Esophagus mucosa (tissue), 1 donor: ENCODE data around the gene GBP4. TPM values are rescaled to one million over a fixed set of nuclear protein-coding genes. Genes with fewer than 3 reads are reported as not detected.
"Not testable (repeated sequence)": the region's sequence is repeated elsewhere in the genome, so short reads cannot be mapped to it uniquely, and the experiment has no call there.

ENCODE experiments used
- ATAC-seq: fragments of 200-7000 bp; cut with Tn5 transposase; one replicate; pipeline ENCODE4 v1.9.1; 2020
- total RNA-seq: library from RNA; stranded (reverse); gene quantifications from one replicate; pipeline ENCODE4 v1.2.4, GENCODE V29; 2023
- donor health status: DM: yes; HTN: yes; CAD: no.

The GBP4 gene, protein sequence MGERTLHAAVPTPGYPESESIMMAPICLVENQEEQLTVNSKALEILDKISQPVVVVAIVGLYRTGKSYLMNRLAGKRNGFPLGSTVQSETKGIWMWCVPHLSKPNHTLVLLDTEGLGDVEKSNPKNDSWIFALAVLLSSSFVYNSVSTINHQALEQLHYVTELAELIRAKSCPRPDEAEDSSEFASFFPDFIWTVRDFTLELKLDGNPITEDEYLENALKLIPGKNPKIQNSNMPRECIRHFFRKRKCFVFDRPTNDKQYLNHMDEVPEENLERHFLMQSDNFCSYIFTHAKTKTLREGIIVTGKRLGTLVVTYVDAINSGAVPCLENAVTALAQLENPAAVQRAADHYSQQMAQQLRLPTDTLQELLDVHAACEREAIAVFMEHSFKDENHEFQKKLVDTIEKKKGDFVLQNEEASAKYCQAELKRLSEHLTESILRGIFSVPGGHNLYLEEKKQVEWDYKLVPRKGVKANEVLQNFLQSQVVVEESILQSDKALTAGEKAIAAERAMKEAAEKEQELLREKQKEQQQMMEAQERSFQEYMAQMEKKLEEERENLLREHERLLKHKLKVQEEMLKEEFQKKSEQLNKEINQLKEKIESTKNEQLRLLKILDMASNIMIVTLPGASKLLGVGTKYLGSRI
- 1.0 TPM for total RNA-seq

GRCh38 chr1:89198491-89199072, at the start of gene GBP4:
GBP4 (minus strand) TSS chr1:89198942; CDS start chr1:89198834, 108 bp downstream.
- ATAC-seq: peak; percentile 58

DNA sequence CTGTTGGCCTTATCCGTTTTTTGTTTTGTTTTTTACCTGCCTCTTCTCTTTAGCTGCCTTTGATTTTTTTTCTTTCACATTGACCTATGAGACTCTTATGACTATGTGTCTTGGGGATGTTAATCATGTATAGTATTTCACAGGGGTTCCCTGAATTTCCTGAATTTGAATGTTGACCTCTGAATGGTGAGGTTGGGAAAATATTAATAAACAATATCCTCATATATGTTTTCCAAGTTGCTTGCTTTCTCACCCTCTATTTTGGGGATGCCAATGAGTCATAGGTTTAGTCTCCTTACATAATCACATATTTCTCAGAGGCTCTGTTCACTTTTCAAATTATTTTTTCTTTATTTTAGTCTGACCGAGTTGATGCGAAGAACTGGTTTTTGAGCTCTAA, 44.3 kb upstream of the GBP4 start:
- ATAC-seq: no peak

DNA sequence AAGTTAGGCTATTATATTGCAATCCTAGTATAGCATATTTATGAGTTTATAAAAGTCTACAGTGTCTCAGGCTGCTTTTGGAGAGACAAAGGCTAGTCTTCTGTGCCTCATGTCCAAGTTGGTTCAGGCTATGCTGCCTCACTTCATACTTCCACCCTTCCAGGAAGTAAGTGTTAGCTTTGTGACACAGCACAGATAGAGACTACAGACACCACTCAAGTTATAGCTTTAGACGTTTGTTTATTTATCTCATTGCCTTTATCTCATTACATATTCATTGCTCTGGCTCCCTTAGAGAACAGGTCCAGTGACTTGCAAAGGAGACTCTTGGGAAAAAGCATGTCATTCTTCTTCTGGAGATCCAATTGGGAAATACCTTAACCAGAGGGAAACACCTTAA, 22.6 kb upstream of the GBP4 start:
- ATAC-seq: peak; percentile 51

DNA sequence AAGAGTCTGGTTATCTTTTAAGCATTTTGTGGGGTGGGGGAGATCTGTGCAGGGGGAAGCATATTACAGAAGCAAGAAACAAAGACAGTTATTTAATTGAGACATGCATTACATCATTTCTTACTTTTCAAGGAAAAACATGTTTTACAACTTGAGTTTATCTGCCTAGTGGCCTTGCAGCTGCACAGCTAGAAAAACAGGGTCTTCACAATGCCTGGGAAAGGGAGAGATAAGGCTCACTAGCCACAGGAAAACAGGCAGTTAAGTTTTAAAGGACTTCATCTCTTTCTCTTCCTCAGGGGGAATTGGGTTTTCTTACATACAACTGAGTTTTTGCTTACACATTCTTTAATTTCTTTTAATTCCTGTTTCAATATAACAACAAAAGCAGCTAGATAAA, 21.1 kb upstream of the GBP4 start:
- ATAC-seq: not testable (repeated sequence)

DNA sequence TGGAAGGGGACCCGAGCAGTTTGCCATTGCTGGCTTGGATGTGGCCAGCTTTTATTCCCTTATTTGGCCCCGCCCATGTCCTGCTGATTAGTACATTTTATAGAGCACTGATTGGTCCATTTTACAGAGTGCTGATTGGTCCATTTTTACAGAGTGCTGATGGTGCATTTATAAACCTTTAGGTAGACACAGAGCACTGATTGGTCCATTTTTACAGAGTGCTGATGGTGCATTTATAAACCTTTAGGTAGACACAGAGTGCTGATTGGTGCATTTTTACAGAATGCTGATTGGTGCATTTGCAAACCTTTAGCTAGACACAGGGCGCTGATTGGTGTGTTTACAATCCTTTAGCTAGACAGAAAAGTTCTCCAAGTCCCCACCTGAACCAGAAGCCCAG, 20.2 kb upstream of the GBP4 start:
- not testable (repeated sequence) for ATAC-seq

GRCh38 chr1:89213347-89213746, 14.6 kb upstream of the GBP4 start:
- no peak for ATAC-seq

DNA sequence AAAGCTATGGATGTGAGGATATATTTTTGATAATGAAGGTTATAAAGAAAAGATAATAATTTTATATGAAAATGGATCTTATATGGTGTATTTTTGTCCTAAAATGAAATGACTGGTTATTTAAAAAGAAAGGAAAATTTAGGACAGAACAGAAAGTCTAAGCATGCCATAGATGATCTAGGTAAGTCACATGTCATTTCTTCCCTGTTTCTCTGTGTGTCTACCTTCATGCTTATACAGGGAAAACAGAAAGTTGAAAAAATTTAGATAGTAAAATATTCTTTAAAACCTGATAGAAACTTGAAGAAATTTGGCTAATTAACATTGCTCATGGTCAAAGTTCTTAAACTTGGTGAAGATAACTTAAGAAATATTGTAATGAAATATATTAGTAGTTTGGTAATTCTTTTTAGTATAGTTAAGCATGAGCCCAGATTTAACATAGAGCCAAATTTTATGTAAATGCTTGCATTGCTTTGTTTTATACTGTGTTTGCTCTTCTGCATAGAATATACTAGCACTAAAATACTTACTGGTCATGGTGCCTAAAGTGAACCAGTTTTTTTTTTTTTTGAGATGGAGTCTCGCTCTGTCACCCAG, 12.4 kb upstream of the GBP4 start:
- no peak for ATAC-seq

GRCh38 chr1:89206373-89206772, 7.6 kb upstream of the GBP4 start:
- ATAC-seq: no peak

GRCh38 chr1:89203166-89203565, 4.4 kb upstream of the GBP4 start:
- ATAC-seq: no peak

DNA sequence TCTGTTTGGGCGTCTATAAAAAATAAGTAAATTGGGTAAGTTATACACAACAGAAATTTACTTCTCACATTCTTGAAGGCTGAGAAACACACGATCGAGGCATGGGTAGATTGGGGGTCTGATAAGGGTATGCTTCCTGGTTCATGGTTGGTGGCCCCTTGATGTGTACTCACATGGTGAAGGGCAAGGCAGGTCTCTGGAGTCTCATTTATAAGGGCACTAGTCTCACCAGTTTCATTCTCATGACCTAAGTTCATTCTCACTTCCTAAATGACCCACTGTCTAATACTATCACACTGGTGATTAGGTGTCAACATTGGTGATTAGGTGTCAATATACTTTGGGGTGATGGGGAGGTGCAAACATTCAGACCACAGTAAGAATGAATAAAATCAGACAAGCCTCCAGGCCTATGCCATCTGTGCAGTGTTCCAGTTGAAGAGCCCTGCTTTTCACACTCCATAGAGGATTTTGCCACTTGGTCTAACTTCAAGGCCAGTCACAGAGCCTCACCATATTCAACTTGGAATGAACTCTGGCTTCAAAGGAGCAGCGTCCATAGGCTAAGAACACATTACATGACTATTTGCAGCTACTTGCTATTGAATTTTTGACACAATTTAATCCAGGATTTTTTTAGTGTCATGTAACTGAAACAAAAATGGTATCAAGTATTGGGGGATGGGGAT, 2.5 kb upstream of the GBP4 start:
- ATAC-seq: no peak

- no peak for ATAC-seq
Observed at GRCh38 chr1:89200663-89201062, 1.9 kb upstream of the GBP4 start.

GRCh38 chr1:89199525-89200031, 836 bp upstream of the GBP4 start:
- no peak for ATAC-seq

GRCh38 chr1:89198081-89198480, 661 bp downstream of the GBP4 start:
- ATAC-seq: no peak

DNA sequence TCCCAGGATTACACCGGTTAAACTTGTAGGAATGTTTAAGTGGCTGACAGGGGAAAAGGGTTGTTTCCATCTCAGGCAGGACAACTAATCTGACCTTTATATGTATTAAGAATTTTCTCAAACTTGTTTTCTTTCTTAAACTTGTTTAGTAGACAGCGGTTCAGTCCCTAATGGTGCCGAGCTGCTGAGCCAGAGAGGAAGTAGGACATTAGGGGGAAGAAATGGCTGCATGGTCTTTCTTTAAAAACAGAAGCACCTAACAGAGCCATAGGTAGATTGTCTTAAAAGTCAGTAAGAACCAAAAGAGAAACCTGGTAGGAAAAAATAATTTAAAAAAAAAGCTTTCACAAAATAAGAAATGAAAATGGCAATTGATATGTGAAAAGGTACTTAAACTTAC, 3.3 kb downstream of the GBP4 start:
- no peak for ATAC-seq

GRCh38 chr1:89191314-89191713, 7.4 kb downstream of the GBP4 start:
- no peak for ATAC-seq

- ATAC-seq: no peak
Observed at GRCh38 chr1:89190017-89190416, 8.7 kb downstream of the GBP4 start.

DNA sequence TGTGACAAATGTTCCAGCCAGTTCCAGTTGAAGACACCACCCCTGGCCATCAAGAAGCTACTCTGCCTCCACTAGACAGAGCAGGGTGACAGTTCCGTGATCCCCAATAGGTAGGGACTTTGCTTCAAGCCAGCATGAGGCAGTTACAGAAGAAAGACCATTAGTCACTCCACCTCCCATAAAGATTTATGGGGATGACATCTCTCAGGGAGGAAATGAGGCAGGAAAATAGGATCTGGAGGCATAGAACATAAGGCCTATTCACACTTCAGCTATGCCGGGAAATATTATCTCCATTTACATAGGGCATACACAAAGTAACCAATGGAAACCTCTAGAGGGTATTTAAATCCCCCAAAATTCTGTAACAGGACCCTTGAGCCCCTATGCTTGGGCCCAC, 19.4 kb downstream of the GBP4 start:
- ATAC-seq: no peak

- no peak for ATAC-seq
Observed at GRCh38 chr1:89176971-89177370, 21.8 kb downstream of the GBP4 start.

- no peak for ATAC-seq
Observed at GRCh38 chr1:89175601-89176256, 23.0 kb downstream of the GBP4 start, which contains the start of gene GBP7. GBP7 (minus strand) TSS chr1:89176003; CDS start chr1:89171935, 4,068 bp downstream.

- no peak for ATAC-seq
Observed at GRCh38 chr1:89174491-89174890, 24.3 kb downstream of the GBP4 start.

DNA sequence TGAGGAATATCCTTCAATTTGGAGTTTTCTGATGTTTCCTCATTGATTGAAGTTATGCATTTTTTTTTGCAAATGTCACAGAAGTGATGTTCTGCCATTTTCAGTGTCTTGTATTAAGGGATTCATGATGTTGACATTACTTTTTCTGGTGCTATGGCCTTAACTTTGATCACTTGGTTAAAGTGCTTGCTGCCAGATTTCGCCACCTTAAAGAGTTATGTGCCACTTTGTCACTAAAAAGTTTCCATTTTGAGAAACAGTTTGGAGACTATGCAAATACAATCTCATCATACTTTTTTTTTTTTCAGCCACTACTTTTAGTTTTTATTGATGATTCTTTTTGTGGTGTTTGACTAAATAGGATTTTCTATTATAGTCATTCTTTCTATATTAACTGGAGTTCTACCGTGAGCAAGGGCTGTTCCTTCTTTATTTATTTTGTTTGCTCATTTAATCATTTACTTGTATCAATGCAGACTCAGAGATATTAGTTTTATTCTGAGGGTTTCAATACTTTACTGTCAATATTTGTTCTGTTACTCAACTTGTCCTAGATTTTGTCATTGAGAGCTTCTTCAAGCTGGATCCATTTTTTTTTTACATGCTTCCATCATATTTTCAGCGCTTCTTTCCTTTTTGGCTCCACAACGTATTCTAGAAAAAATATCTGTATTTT, 26.1 kb downstream of the GBP4 start:
- ATAC-seq: no peak
